Panc1 (cell line): ENCODE data around the gene MCM9.

Source experiments
- TF ChIP-seq, protein P1 (sequence below): fragments of 450-650 bp; IDR thresholded peaks from 2 replicates; pipeline ENCODE4 v1.5.1; 2017; ENCODE audit warnings: mild to moderate bottlenecking
- TF ChIP-seq, protein P2 (sequence below), 2 experiments: IDR thresholded peaks; 2 replicates each; pipeline ENCODE4 v1.6.1; 2011 to 2012; ENCODE audit warnings: low read depth in 2 of 2, control low read depth in 1 of 2, low read length in 1 of 2, mild to moderate bottlenecking in 1 of 2, moderate library complexity in 1 of 2; ENCODE audit not compliant: insufficient read depth in 1 of 2

DNA sequence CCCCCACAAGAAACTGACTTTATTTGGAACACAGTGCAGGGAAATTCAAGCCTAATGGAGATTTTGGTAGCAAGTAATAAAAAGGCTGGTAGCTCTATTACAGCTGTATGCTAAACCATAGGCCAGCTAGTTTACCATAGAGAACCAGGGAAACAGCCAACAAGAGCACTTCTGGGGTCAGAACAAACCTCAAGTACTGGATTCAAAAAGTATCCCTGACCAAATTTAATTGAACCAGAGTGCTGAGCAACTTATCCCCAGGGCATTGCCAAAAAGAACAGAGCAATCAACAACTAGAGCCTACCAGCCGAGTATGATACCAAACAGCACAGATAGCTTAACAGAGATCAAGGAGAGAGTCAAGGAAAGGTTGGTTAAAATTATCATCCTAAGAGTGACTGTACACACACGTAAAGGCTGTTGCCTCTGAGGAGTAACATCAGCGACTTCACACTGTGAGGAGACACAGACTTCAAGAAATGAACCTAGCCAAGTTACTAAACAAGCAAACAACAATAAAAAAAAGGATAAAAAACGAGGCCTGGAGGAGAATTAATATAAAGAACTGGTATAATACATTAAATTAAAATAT is 52.5 kb downstream of the MCM9 start:
- TF ChIP-seq, protein P1, sequence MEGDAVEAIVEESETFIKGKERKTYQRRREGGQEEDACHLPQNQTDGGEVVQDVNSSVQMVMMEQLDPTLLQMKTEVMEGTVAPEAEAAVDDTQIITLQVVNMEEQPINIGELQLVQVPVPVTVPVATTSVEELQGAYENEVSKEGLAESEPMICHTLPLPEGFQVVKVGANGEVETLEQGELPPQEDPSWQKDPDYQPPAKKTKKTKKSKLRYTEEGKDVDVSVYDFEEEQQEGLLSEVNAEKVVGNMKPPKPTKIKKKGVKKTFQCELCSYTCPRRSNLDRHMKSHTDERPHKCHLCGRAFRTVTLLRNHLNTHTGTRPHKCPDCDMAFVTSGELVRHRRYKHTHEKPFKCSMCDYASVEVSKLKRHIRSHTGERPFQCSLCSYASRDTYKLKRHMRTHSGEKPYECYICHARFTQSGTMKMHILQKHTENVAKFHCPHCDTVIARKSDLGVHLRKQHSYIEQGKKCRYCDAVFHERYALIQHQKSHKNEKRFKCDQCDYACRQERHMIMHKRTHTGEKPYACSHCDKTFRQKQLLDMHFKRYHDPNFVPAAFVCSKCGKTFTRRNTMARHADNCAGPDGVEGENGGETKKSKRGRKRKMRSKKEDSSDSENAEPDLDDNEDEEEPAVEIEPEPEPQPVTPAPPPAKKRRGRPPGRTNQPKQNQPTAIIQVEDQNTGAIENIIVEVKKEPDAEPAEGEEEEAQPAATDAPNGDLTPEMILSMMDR, result no peak
- TF ChIP-seq, protein P2, sequence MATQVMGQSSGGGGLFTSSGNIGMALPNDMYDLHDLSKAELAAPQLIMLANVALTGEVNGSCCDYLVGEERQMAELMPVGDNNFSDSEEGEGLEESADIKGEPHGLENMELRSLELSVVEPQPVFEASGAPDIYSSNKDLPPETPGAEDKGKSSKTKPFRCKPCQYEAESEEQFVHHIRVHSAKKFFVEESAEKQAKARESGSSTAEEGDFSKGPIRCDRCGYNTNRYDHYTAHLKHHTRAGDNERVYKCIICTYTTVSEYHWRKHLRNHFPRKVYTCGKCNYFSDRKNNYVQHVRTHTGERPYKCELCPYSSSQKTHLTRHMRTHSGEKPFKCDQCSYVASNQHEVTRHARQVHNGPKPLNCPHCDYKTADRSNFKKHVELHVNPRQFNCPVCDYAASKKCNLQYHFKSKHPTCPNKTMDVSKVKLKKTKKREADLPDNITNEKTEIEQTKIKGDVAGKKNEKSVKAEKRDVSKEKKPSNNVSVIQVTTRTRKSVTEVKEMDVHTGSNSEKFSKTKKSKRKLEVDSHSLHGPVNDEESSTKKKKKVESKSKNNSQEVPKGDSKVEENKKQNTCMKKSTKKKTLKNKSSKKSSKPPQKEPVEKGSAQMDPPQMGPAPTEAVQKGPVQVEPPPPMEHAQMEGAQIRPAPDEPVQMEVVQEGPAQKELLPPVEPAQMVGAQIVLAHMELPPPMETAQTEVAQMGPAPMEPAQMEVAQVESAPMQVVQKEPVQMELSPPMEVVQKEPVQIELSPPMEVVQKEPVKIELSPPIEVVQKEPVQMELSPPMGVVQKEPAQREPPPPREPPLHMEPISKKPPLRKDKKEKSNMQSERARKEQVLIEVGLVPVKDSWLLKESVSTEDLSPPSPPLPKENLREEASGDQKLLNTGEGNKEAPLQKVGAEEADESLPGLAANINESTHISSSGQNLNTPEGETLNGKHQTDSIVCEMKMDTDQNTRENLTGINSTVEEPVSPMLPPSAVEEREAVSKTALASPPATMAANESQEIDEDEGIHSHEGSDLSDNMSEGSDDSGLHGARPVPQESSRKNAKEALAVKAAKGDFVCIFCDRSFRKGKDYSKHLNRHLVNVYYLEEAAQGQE (IDR thresholded peaks at IDR 0.05; ENCODE audit: insufficient read depth in 1 of 2, low read depth in 2 of 2, low read length in 1 of 2), result no peak
